HG02973 (cell line): ENCODE results near the gene C2CD2.

Experiments
- ATAC-seq: cut with Tn5 transposase; IDR thresholded peaks from one replicate; pipeline ENCODE4 v1.9.1; 2021; ENCODE audit warnings: moderate library complexity; ENCODE audit not compliant: unreplicated experiment

The C2CD2 gene

GRCh38 chr21:41890355-41890754 is 63.5 kb downstream of the C2CD2 start:
- ATAC-seq = no peak

GRCh38 chr21:41888749-41889376 is 65.0 kb downstream of the C2CD2 start:
- no peak for ATAC-seq

- ATAC-seq = no peak
Measured at GRCh38 chr21:41887667-41888066, 66.2 kb downstream of the C2CD2 start.

GRCh38 chr21:41886328-41886727 is 67.5 kb downstream of the C2CD2 start:
- ATAC-seq = no peak

- ATAC-seq = no peak
Measured at GRCh38 chr21:41885341-41886024, 68.3 kb downstream of the C2CD2 start.

GRCh38 chr21:41884501-41885030 is 69.3 kb downstream of the C2CD2 start:
- ATAC-seq = no peak

- no peak for ATAC-seq
Measured at GRCh38 chr21:41883582-41883981, 70.2 kb downstream of the C2CD2 start.

GRCh38 chr21:41881051-41881450 is 72.8 kb downstream of the C2CD2 start:
- no peak for ATAC-seq

- ATAC-seq = no peak
Measured at GRCh38 chr21:41880153-41880552, 73.7 kb downstream of the C2CD2 start.

GRCh38 chr21:41879190-41879998 is 74.4 kb downstream of the C2CD2 start, which contains the start of gene PRDM15:
TSS of gene PRDM15 (minus strand) at chr21:41879344. CDS start at chr21:41860363, 18,981 bp downstream.
- ATAC-seq = peak; percentile 47

GRCh38 chr21:41878831-41879189 is 75.0 kb downstream of the C2CD2 start:
- peak; percentile 41 for ATAC-seq

- peak; percentile 25 for ATAC-seq
Measured at GRCh38 chr21:41877901-41878830, 75.7 kb downstream of the C2CD2 start.

GRCh38 chr21:41876928-41877652 is 76.7 kb downstream of the C2CD2 start:
- ATAC-seq = no peak

- ATAC-seq = no peak
Measured at GRCh38 chr21:41876396-41876795, 77.4 kb downstream of the C2CD2 start.

- ATAC-seq = no peak
Measured at GRCh38 chr21:41875086-41875485, 78.7 kb downstream of the C2CD2 start.

- ATAC-seq = no peak
Measured at GRCh38 chr21:41874611-41875010, 79.2 kb downstream of the C2CD2 start.

- ATAC-seq = no peak
Measured at GRCh38 chr21:41873426-41873825, 80.4 kb downstream of the C2CD2 start.

- no peak for ATAC-seq
Measured at GRCh38 chr21:41873005-41873404, 80.8 kb downstream of the C2CD2 start.

GRCh38 chr21:41871293-41872030 is 82.4 kb downstream of the C2CD2 start:
- ATAC-seq = no peak
